T47D (cell line): ENCODE measurements around the gene CNNM3.

Experiments
- DNase-seq, 2 experiments: peaks; one replicate each; pipeline versions ENCODE4 v3.0.0 to v3.0.0-alpha.2; 2011 to 2012; ENCODE audit warnings: low read depth in 1 of 2, low spot score in 1 of 2
- JUND ChIP-seq: IDR thresholded peaks from 2 replicates; pipeline ENCODE4 v1.6.1; 2012; ENCODE audit warnings: low read depth
- in situ Hi-C: cut with HindIII; loops from 2 replicates; pipeline ENCODE4 v1.10.0; 2016; ENCODE audit warnings: low sequenced_read_pairs, low pct_unique_long_range_greater_than_20kb

The CNNM3 gene

DNA sequence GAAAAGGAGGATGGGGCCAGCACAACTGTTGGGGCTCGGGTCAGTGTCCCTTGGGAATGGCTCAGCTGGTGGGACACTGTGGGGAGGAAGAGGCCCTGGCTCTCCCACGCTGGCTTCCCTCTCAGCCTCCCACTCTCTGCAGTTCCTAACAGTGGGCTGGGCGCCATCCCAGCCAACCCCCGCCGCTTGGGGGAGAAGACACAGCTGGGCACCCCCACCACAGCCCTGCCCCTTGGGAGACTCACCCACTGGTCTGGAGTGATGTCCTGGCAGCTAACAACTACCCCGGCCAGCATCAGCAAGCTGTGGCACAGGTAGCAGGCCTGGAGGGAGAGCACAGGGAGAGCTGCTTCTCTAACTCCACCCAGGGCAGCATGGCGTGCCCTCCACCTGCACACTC lies 62.1 kb downstream of the CNNM3 start:
- no peak for DNase-seq
- no peak for TF ChIP-seq JUND
- in situ Hi-C loops: no loop called here

DNA sequence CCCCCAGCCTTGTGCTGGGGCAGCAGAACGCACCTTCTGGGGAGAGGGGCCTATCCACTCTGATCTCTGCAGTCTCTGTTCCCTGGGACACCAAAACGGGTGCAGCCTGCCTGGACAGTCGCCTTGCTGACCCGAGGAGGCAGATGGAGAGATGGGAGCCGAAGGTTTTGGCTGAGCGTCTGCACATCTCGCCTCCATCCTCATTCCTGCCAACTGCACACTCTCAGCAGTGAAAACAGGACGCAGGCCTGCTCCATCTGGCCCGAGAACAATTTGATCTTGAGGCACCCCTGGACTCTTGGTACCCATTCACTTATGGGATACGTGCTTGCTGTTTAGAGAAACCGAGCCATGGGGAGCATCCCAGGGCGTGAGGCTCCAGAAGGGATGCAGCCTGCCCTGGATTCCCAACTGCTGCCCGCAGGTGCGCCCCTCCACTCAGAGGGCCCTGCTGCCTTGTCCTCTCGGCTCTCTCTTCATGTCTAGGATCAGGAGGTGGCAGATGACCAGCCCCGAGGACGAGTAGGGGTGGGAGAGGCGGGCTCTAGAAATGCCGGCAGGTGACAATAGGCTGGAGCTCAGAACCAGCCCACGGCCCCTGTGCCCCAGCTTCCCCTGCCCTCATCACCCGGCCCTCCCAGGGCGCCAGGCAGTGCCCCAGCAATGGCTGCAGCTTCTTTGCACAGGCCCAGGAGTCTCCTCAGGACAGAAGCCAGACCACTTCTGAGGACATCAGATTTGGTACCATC lies 62.9 kb downstream of the CNNM3 start:
- TF ChIP-seq JUND: no peak
- in situ Hi-C loops: no loop called here
- DNase-seq: no peak

DNA sequence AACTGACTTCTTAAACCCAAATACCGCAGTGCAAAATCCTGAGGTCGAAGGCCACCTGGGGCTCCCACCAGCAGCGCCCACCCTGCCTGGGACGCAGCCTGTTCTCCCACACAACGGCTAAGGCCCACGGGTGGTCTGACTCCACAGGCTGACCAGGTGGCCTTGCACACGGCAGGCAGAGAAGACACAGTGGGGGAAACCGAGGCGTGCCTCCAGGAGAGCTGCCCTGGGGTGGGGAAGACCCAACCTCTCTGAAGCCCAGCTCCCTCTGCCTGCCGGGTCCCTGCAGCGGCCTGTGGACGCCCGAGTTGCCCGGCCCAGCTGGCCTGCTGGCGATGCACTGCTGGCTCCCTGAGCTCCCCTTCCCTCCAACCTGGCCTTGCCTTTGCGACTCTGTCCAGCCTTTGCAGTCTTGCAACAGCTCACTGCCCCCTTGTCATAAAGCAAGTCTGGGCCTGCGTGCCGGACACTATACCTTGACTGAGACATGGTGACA lies 63.5 kb downstream of the CNNM3 start:
- DNase-seq: no peak
- TF ChIP-seq JUND: no peak
- in situ Hi-C loops: no loop called here

DNA sequence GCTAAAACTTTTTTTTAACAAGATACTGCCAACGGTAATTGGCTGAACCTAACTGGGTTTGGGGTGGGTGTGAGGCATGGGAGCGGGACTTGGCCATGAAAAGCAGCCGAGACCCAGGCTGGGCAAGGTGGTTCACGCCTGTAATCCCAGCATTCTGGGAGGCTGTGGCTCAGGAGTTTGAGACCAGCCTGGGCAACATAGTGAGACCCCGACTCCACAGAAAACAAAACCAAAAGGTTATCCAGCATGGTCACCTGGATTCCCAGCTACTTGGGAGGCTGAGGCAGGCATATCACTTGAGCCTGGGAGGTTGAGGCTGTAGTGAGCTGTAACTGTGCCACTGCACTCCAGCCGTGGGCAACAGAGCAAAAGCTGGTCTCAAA lies 64.8 kb downstream of the CNNM3 start:
- no peak for DNase-seq
- in situ Hi-C loops: no loop called here
- no peak for TF ChIP-seq JUND

DNA sequence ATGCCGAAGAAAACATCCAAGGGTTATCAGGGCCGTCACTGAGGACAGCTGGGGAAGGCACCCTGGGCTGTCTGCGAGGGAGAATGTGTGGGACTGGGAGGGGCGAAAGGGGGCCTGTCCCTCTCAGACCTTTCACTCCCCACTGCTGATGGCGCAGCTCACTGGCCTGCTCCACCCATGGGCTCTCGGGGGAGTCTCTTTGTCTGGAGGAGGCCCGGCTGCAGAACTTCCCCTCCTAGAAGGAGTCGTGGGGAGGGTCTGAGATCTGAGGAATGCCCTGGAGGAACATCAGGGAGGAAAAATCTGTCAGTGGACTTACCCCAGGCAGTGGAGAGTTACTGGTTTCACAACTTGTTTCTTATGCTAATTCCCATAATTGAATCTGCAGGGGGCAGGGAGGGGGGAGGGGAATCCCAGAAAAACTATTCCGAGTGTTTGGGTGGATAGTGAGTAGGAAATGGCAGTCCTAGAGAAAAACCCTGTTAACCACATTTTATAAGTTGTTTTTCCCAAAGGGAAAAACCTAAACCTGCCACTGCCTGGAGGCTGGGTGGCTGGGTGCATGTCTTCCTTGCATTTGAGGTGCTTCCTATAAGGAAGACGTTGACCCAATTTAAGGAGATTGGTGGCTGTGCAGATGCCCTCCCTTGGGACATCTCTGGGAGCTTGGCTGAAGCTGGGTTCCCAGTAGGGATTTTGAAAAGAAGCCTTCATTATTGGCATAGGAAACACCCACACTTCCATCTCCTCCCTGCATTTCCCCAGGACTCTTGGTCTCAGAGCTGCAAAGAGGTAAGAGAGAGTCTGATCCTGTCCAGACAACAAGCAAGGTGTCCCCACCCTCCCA lies 65.5 kb downstream of the CNNM3 start:
- in situ Hi-C loops: no loop called here
- TF ChIP-seq JUND: no peak
- no peak for DNase-seq

DNA sequence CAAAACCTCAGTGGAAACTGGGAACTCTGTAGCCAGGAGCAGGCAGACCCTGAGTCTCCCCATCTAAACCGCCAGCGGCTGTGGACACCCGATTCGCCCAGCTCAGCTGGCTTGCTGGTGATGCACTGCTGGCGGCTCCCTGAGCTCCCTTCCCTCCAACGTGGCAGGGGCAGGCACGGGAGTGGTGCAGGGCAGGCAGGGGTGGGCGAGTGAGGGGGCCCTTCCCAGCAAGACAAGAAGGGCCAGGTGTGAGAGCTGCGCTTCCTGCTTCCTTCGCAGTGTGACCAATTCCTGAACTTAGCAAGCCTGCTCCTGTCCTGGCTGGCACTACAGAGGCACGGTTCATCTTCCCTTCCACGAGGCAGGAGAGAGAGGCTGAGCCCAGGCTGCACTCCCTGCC lies 66.2 kb downstream of the CNNM3 start:
- no peak for TF ChIP-seq JUND
- in situ Hi-C loops: no loop called here
- DNase-seq: no peak

DNA sequence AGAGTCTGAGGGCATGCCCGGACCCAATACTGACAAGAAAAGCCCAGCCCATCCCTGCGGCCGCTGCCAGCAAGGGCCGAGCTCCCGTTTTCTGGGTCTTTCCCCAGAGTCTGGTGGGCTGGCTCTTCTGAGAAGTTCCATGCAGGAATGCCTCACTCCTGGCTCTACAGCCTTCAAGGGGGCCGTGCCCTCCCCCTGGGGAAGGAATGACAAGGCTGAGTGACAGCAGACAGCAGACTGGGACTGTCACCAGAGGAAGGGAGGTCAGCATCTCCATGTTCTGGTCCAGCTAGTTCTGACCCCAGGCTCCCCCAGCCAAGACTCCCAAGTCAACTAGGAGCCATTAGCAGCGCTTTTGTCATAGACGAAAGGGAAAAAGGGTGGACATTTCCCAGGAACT lies 66.8 kb downstream of the CNNM3 start:
- TF ChIP-seq JUND: no peak
- in situ Hi-C loops: no loop called here
- DNase-seq: no peak

DNA sequence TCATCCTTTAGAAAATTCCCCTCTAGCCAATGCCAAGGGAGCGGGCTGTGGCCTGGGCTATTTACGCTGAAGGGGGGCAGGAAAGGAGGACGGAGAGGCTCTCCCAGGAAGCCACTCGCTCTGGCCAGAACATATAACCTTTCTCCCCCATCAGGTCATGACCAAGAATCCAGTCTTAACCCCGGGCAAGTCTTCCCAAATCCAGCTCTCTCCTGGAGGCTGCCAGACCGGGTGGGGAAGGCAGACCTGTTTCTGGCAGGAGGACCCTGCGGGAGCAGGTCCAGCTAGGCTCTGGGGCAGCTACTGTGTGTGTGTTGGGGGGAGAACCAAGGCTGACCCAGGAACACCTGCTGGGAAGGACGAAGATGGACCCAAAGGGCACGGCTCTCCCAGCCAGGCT lies 67.2 kb downstream of the CNNM3 start:
- no peak for DNase-seq
- in situ Hi-C loops: no loop called here
- TF ChIP-seq JUND: no peak
